ENCODE data around the gene TRMT44. TPM values are rescaled to one million over a fixed set of nuclear protein-coding genes. Genes with fewer than 3 reads are reported as not detected.

Gene TRMT44
- total and polyA plus RNA-seq, 2 of the 13 experiments (the other 11 are each of a cell fraction or from before 2014, with no cell fraction given): 5.8 to 8.6 TPM

DNA sequence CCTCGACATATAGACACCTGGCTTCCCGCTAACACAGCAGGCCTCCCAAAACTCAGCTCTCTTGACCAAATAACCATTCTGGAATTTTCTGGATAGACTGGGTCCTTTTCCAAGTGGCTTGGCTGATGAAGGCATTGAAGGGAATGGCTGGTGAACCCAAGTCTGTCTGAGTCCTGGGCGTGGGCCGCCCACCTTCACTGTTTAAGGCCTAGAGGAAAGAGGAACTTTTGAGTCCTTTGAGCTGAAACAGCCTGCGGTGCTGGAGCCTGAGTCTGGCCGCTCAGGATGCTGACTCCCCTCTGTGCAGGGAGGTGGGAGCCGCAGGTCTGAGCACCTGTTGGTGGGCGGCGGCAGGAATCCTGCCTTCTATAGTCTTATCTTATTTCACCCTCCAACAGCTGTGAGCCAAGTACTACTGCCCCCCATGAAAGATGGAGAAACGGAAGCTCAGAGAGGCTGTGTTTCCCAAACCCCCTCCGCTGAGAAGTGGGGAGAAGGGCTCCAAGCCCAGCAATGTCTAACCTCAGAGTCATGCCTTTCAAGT lies 23.4 kb upstream of the TRMT44 start:
- in situ Hi-C loops (cut with HindIII; ENCODE audit: extremely low pct_ligation_motif_present, low pct_unique_long_range_greater_than_20kb): no loop called here
- BruUV-seq (replicated peaks): no TSS peak
- FAIRE-seq: no peak
- no peaks in the 10 kb centered on the region for H3K79me2 ChIP-seq (ENCODE audit: insufficient read depth, low read length)
- ChIA-PET CTCF (ENCODE audit: low intra/inter-chr PET ratio, low total read pairs) (no interaction called here), POLR2A (no interaction called here)
- 0 out of 2 replicates have a peak, but pooled peaks cover 6% of the 10 kb centered on the region for H3K4me1 ChIP-seq (ENCODE audit: insufficient read depth, low read length)
- H2AFZ ChIP-seq (ENCODE audit: low read length): no peak overlapping the region
- no peaks in the 10 kb centered on the region for H3K9me3 ChIP-seq (ENCODE audit: low read length)
- H3K4me3 ChIP-seq (replicated peaks in 1 of 3; ENCODE audit: insufficient read depth in 1 of 3, low read depth in 2 of 3, low read length in 3 of 3): no peak overlapping the region
- intact Hi-C loops (cut with micrococcal nuclease; ENCODE audit: unreplicated experiment): no loop called here
- 89% methylated on average over 10 of the region's 11 CpGs for WGBS (ENCODE audit: low lambda C conversion rate)
- H4K20me1 ChIP-seq (ENCODE audit: insufficient read depth, low read length): no peaks in the 10 kb centered on the region
- H3K9ac ChIP-seq (ENCODE audit: insufficient read depth, low read depth, low read length): no peak overlapping the region
- no peak for DNase-seq (ENCODE audit: low spot score)
- H3K27me3 ChIP-seq (ENCODE audit: control insufficient read depth in 1 of 2, insufficient read depth in 2 of 2, low read length in 2 of 2): no peaks in the 10 kb centered on the region
- no peak overlapping the region for H3K27ac ChIP-seq (ENCODE audit: extremely low read length, insufficient read depth, low read length)
- no peak overlapping the region for H3K4me2 ChIP-seq (ENCODE audit: low read depth, low read length)
- peaks cover 12 to 16% of the 10 kb centered on the region in 2 experiments; a peak in 4 of 5 replicates for H3K36me3 ChIP-seq (replicated peaks in 1 of 2; ENCODE audit: control insufficient read depth in 1 of 2, insufficient read depth in 2 of 2, low read length in 2 of 2)
- no peak for ATAC-seq
- TF ChIP-seq HMG20B (CRISPR knock-in tag; conservative IDR thresholded peaks at IDR 0.05): no peak
- TF ChIP-seq, protein P1, sequence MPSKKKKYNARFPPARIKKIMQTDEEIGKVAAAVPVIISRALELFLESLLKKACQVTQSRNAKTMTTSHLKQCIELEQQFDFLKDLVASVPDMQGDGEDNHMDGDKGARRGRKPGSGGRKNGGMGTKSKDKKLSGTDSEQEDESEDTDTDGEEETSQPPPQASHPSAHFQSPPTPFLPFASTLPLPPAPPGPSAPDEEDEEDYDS (CRISPR knock-in tag; IDR thresholded peaks at IDR 0.05): no peak
- no peak for TF ChIP-seq ZFP90 (CRISPR knock-in tag; IDR thresholded peaks at IDR 0.05; ENCODE audit: borderline replicate concordance)
- TF ChIP-seq, protein P2, sequence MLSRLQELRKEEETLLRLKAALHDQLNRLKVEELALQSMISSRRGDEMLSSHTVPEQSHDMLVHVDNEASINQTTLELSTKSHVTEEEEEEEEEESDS (CRISPR knock-in tag; IDR thresholded peaks at IDR 0.05; ENCODE audit: borderline replicate concordance): no peak
- TF ChIP-seq, protein P3, sequence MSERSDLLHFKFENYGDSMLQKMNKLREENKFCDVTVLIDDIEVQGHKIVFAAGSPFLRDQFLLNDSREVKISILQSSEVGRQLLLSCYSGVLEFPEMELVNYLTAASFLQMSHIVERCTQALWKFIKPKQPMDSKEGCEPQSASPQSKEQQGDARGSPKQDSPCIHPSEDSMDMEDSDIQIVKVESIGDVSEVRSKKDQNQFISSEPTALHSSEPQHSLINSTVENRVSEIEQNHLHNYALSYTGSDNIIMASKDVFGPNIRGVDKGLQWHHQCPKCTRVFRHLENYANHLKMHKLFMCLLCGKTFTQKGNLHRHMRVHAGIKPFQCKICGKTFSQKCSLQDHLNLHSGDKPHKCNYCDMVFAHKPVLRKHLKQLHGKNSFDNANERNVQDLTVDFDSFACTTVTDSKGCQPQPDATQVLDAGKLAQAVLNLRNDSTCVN (CRISPR knock-in tag; IDR thresholded peaks at IDR 0.05; ENCODE audit: borderline replicate concordance): no peak
- TF ChIP-seq PHF5A (CRISPR knock-in tag; IDR thresholded peaks at IDR 0.05; ENCODE audit: low read depth, unreplicated experiment): no peak
- TF ChIP-seq RARA (CRISPR knock-in tag; IDR thresholded peaks at IDR 0.05): no peak
- TF ChIP-seq RXRB (CRISPR knock-in tag; IDR thresholded peaks at IDR 0.05; ENCODE audit: borderline replicate concordance): no peak
- TF ChIP-seq DPF2 (CRISPR knock-in tag; IDR thresholded peaks at IDR 0.05; ENCODE audit: borderline replicate concordance, low read depth): no peak
